ENCODE measurements around the gene ARSJ.

Gene ARSJ

DNA sequence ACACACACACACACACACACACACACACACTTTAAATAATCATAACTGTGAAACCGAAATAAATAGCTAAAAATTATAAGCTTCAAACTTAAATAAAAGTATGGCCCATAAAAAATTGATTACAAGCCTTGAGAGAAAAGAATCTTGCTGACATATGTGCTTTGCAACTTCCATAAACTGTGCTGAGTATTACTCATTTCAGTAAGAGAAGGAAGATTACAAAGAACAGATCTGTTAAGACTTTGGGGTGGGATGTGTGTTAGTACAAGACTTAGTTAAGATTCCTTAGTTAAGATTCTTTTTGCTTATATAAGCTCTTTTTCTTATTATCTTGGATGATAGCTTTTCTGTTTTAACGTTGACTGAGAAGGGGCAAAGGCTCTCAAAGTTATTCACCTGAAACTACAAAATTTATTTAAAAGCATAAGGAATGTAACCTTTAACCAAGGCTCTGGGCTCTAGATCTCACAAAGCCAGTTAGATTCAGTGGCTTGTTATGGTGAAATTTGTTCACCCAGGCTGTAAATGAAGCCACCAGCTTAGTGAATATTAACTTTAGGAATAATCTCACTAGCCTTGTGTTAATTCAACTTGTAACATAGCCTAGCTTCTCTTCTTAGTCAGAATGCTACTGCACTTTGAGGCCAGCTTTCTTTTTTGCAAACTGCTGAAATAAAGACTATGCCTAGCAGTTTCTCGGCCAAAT lies 58.2 kb downstream of the ARSJ start:
- no peak overlapping the region for H3K27ac ChIP-seq (ENCODE audit: low read depth, low read length, poor library complexity, severe bottlenecking)
- H3K9me3 ChIP-seq (ENCODE audit: low read length), result no peaks in the 10 kb centered on the region
- no peaks in the 10 kb centered on the region for H3K27me3 ChIP-seq (ENCODE audit: insufficient read depth, low read length)
- H3K4me3 ChIP-seq (ENCODE audit: low read depth, low read length, poor library complexity, severe bottlenecking), result no peak overlapping the region
- no peaks in the 10 kb centered on the region for H4K20me1 ChIP-seq (ENCODE audit: insufficient read depth, low read length)
- H3F3A ChIP-seq (ENCODE audit: insufficient read depth, low read length), result no peaks in the 10 kb centered on the region; the same call in 1 of the 2 replicates
- no peak overlapping the region for H2AFZ ChIP-seq (ENCODE audit: low read length)
- no peaks in the 10 kb centered on the region for H3K36me3 ChIP-seq (ENCODE audit: insufficient read depth, low read length)
- TF ChIP-seq, protein P1, sequence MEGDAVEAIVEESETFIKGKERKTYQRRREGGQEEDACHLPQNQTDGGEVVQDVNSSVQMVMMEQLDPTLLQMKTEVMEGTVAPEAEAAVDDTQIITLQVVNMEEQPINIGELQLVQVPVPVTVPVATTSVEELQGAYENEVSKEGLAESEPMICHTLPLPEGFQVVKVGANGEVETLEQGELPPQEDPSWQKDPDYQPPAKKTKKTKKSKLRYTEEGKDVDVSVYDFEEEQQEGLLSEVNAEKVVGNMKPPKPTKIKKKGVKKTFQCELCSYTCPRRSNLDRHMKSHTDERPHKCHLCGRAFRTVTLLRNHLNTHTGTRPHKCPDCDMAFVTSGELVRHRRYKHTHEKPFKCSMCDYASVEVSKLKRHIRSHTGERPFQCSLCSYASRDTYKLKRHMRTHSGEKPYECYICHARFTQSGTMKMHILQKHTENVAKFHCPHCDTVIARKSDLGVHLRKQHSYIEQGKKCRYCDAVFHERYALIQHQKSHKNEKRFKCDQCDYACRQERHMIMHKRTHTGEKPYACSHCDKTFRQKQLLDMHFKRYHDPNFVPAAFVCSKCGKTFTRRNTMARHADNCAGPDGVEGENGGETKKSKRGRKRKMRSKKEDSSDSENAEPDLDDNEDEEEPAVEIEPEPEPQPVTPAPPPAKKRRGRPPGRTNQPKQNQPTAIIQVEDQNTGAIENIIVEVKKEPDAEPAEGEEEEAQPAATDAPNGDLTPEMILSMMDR (IDR thresholded peaks at IDR 0.05; ENCODE audit: low read length), result no peak
- no peak for TF ChIP-seq EZH2 (IDR thresholded peaks at IDR 0.05; ENCODE audit: borderline replicate concordance, low read length)
- H3K9me2 ChIP-seq (ENCODE audit: low read depth, low read length), result no peaks in the 10 kb centered on the region
- no peak overlapping the region for H3K4me2 ChIP-seq (ENCODE audit: low read length)
- no peak overlapping the region for H3K9ac ChIP-seq (ENCODE audit: low read length)
- H3K4me1 ChIP-seq (ENCODE audit: insufficient read depth, low read length, severe bottlenecking), result no peaks in the 10 kb centered on the region
- no peaks in the 10 kb centered on the region for H3K79me2 ChIP-seq (ENCODE audit: insufficient read depth, low read length)

- H3F3A ChIP-seq (ENCODE audit: insufficient read depth, low read length), result no peaks in the 10 kb centered on the region; the same call in 1 of the 2 replicates
- H3K4me2 ChIP-seq (ENCODE audit: low read length), result no peak overlapping the region
- no peaks in the 10 kb centered on the region for H4K20me1 ChIP-seq (ENCODE audit: insufficient read depth, low read length)
- no peaks in the 10 kb centered on the region for H3K79me2 ChIP-seq (ENCODE audit: insufficient read depth, low read length)
- H3K36me3 ChIP-seq (ENCODE audit: insufficient read depth, low read length), result no peaks in the 10 kb centered on the region
- no peak overlapping the region for H2AFZ ChIP-seq (ENCODE audit: low read length)
- H3K27me3 ChIP-seq (ENCODE audit: insufficient read depth, low read length), result no peaks in the 10 kb centered on the region
- H3K27ac ChIP-seq (ENCODE audit: low read depth, low read length, poor library complexity, severe bottlenecking), result no peak overlapping the region
- no peaks in the 10 kb centered on the region for H3K9me2 ChIP-seq (ENCODE audit: low read depth, low read length)
- no peak overlapping the region for H3K9ac ChIP-seq (ENCODE audit: low read length)
- no peaks in the 10 kb centered on the region for H3K4me1 ChIP-seq (ENCODE audit: insufficient read depth, low read length, severe bottlenecking)
- no peak for TF ChIP-seq EZH2 (IDR thresholded peaks at IDR 0.05; ENCODE audit: borderline replicate concordance, low read length)
- TF ChIP-seq, protein P1 (IDR thresholded peaks at IDR 0.05; ENCODE audit: low read length), result no peak
- no peak overlapping the region for H3K4me3 ChIP-seq (ENCODE audit: low read depth, low read length, poor library complexity, severe bottlenecking)
- H3K9me3 ChIP-seq (ENCODE audit: low read length), result no peaks in the 10 kb centered on the region
These were observed 59.8 kb downstream of the ARSJ start for GRCh38 chr4:113919611-113920010.

- no peak overlapping the region for H3K4me3 ChIP-seq (ENCODE audit: low read depth, low read length, poor library complexity, severe bottlenecking)
- H2AFZ ChIP-seq (ENCODE audit: low read length), result no peak overlapping the region
- H3K9me2 ChIP-seq (ENCODE audit: low read depth, low read length), result no peaks in the 10 kb centered on the region
- no peaks in the 10 kb centered on the region for H3K4me1 ChIP-seq (ENCODE audit: insufficient read depth, low read length, severe bottlenecking)
- H3K9me3 ChIP-seq (ENCODE audit: low read length), result no peaks in the 10 kb centered on the region
- H3K9ac ChIP-seq (ENCODE audit: low read length), result no peak overlapping the region
- no peaks in the 10 kb centered on the region for H3K79me2 ChIP-seq (ENCODE audit: insufficient read depth, low read length)
- TF ChIP-seq, protein P1 (IDR thresholded peaks at IDR 0.05; ENCODE audit: low read length), result no peak
- TF ChIP-seq EZH2 (IDR thresholded peaks at IDR 0.05; ENCODE audit: borderline replicate concordance, low read length), result no peak
- no peaks in the 10 kb centered on the region for H3K27me3 ChIP-seq (ENCODE audit: insufficient read depth, low read length)
- no peaks in the 10 kb centered on the region for H4K20me1 ChIP-seq (ENCODE audit: insufficient read depth, low read length)
- H3K4me2 ChIP-seq (ENCODE audit: low read length), result no peak overlapping the region
- no peaks in the 10 kb centered on the region for H3K36me3 ChIP-seq (ENCODE audit: insufficient read depth, low read length)
- H3K27ac ChIP-seq (ENCODE audit: low read depth, low read length, poor library complexity, severe bottlenecking), result no peak overlapping the region
- no peaks in the 10 kb centered on the region; the same call in 1 of the 2 replicates for H3F3A ChIP-seq (ENCODE audit: insufficient read depth, low read length)
These were observed 60.3 kb downstream of the ARSJ start for GRCh38 chr4:113919145-113919544.
